HG03097 (cell line): ENCODE measurements around the gene VASH2.

ENCODE experiments used
- ATAC-seq: cut with Tn5 transposase; IDR thresholded peaks from one replicate; pipeline ENCODE4 v1.9.1; 2021; ENCODE audit not compliant: unreplicated experiment, low FRiP score

VASH2 gene

DNA sequence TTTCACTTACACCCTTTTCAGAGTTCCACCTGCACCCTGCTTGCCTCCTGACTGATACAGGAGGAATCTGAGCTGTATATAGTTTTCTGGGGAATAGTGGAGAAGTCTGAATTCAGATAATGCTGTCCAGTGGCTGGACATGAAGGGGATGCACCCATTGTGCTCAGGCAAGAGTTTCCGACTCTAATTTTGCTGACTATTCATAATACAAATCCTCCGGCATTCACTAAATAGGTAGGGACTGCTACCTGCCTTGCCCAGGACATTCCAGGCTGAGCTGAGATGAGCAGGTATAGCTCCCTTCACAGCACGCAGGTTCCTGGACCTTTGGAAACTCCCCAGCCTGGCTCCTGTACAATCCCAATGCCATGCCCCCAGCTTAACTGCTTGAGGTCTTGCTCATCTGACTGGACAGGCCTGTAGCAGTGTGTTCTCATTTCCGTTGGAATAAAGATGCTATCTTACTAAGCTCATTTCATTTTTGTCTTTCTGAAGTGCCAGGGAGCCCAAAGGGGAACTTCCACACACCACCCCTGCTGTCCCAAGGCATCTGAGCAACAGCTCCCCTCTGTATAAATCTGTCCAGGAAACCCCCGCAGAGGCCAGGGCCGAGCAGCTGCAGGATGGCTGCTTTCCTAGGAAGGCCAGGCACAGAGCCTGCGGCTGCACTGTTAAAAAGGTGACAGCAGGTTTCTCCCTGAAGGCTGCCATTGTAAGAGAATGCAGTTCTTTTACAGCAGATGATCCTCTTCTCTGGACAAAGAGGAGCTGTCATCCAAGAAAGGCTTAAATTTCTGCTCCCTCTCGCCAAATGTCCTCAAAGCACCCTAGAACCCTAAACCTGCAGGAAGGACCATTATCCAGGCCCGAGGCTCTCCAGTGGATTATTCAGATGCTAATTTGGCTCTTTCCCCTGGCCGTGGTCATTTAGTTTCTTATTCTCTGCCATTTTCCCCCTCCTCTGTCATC lies 21.7 kb upstream of the VASH2 start:
- no peak for ATAC-seq

DNA sequence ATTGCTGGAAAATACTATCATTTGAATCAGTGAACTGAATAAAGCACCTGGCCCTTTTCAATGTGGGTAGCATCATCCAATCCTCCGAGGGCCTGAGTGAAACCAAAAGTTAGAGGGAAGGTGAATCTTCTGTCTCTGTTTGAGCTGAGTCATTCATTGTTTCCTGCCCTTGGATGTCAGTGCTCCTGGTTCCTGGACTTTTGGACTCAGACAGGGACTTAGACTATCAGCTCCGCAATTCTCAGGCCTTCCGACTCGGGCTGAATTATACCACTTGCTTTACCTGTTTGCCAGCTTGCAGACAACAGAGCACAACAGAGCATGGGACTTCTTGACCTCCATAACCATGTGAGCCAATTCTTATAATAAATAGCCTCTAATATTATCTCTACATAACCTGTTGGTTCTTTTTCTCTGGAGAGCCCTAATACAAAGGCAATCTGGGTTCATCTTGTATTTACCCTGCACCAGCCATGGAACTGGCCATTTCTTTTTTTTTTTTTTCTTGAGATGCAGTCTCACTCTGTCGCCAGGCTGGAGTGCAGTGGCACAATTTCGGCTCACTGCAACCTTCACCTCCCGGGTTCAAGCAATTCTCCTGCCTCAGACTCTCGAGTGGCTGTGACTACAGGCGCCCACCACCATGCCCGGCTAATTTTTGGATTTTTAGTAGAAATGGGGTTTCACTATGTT lies 19.2 kb upstream of the VASH2 start:
- no peak for ATAC-seq

DNA sequence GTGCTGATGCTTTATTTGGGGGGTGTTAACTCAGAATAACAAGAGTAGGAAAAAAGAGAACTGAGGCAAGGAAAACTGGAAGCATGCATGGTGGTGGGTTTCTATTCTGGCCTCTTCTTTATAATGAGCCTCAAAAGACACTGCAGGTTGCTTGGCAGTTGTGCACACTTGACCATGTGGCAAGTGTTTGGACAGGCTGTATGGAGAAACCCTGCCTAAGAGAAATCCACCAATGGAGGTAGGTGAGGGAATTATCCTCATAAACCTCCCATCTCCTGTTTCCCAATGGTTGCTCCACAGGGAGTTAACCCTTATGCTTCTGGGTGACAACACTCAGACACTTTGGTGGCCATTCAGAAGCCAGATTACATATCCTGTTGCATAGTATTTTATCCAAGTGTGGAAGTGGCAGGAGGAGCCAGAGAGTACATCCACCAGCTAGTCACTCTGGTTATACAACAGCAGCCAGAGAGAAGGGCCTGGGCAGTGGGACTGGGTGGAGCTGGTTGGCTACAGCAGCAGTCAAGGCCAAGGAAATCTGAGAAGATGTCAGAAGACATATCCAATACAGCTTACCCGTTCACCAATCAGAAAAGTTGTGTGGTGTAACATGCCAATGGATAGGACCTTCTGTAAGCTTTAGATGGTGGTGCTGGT lies 16.4 kb upstream of the VASH2 start:
- no peak for ATAC-seq

DNA sequence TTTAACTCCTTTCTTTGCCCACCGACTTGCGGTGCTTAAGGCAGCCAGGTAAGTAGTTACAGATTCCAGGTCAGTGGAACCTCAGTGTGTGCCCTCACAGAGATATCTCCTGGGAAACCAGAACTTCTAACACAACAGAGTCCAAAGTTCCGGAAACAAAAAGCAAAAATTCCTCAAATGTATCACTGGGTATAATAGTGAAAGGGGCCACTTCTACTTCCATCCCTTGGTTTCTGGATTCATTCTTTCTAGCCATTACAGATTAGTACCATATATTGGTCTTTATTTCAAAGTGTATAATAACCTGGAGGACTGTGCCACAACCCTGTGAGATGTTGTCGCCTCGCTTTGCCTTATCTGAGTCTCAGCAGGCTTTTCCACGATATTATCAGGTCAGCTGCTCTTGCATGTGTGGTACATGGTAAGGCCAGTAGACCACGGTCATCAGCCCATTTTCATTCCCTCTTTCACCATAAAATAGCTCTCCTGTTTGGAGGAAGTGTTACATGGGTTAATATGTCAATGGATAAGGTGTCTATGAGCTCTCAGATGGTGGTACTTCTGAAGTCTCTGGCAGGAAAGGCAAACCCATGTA lies 14.9 kb upstream of the VASH2 start:
- no peak for ATAC-seq

DNA sequence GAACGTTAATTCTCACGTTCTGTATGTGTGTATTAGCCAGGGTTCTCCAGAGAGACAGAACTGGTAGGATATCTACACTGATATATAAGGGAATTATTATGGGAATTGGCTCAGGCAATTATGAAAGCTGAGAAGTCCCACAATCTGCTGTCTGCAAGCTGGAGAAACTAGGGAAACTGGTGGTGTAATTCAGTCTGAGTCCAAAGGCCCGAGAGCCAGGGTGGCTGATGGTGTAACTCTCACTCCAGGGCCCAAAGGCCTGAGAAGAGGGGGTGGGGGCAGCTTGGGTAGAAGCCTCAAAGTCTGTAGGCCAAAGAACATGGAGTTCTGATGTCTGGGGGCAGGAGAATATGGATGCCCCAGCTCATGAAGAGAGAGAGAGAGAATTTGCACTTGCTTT lies 13.3 kb upstream of the VASH2 start:
- no peak for ATAC-seq

DNA sequence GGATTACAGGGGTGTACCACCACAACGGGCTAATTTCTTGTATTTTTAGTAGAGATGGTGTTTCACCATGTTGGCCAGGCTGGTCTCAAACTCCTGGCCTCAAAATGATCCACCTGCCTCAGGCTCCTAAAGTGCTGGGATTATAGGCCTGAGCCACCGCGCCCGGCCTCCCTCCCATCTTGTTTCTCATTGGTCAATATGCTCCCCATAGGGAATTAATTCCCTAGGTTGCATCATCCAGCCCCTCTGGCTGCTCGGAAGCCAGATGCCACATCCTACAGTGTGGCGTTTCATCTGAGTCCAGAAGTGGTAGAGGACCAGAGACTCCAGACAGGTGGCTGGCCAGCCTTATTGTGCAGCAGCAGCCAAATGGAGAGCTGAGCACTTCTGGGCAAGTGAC lies 11.5 kb upstream of the VASH2 start:
- no peak for ATAC-seq

DNA sequence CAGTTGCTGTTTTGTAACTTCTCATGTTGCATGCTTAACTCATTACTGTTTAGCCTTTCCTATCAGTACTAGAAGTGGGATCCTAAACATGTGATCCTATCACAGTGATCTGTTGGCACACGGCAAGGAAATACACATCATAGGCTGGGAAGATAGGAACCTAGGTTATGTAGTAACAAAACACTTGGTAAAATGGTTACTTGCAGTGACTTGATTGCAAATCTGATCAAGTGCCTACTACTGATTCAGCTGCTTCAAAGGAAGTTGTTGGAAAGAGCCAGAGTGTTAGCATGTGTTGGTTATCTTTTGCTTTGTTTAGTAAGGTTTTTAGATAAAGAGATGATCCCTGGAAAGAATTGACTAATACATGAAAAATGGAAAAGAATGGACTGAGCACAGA lies 8.9 kb upstream of the VASH2 start:
- ATAC-seq: no peak

DNA sequence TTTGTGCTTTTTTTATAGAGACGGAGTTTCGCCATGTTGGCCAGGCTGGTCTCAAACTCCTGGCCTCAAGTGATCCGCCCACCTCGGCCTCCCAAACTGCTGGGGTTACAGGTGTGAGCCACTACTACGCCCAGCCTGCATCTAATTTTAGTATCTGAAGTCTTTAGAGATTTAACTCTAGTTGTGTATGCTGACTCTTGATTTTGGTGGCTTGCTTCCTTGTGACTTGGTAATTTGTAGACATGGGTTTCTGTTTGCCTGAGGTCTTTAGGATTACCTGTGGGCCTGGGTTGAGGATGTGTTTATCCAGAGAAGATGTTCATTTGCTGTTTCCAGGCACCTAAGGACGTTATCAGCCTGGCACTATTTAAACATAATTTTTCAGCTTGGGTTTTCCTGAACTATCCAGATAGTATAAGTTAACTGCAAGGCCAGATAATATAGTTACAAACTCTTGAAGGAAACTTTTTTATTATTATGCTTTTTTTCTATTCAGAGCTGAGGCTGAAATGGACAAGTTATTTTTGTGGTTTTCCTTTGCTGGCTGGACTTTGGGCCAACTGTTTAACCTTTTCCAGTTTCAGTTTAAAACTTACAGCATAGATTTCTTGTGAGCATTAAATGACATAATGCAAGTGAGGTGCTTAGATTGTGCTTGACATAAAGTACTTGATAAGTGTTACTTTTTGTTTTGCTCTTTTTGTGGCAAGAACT lies 7.5 kb upstream of the VASH2 start:
- no peak for ATAC-seq

DNA sequence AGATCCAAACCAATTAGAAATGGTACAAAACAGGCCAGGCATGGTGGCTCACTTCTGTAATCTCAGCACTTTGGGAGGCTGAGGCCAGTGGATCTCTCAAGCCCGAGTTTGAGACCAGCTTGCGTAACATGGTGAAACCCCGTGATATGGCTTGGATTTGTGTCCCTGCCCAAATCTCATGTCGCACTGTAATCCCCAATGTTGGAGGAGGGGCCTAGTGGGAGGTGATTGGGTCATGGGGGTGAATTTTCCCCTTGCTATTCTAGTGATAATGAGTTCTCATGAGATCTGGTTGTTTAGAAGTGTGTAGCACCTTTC lies 7.0 kb upstream of the VASH2 start:
- no peak for ATAC-seq

DNA sequence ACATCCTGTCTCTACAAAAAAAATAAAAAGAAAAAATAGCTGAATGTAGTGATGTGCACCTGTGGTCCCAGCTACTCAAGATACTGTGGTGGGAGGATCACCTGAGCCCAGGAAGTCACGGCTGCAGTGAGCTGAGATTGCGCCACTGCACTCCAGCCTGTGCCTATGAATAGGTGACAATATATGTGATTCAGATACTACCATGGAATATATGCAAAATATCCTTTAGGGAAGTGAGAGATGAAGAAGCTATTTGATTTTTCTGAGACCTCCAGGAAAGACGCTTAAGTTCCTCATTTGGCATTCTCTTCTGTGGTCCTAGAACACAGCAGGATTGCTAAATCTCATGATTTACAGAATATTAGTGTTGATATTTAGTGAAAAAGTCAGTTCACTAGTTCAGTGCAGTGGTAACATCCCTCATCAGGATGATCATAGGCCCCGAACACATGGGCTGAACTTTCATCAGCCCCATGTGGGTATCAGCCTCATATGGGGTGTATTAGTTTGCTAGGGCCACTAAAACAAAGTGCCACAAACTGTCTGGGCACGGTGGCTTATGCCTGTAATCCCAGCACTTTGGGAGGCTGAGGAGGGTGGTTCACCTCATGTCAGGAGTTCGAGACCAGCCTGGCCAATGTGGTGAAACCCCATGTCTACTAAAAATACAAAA lies 6.0 kb upstream of the VASH2 start:
- no peak for ATAC-seq

DNA sequence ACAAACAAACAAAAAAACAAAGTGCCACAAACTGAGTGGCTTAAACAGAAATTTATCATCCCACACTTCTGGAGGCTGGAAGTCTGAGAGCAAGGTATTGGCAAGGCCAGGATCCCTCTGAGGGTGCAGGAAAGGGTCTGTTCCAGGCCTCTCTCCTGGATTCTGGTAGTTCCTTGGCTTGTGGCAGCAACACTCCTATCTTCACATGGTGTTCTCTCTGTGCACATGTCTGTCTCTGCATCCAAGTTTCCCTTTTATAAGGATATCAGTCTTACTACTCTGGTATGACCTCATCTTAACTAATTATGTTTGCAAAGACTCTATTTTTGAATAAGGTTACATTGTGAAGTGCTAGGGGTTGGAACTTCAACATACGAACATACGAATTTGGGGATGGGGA lies 5.3 kb upstream of the VASH2 start:
- ATAC-seq: no peak

DNA sequence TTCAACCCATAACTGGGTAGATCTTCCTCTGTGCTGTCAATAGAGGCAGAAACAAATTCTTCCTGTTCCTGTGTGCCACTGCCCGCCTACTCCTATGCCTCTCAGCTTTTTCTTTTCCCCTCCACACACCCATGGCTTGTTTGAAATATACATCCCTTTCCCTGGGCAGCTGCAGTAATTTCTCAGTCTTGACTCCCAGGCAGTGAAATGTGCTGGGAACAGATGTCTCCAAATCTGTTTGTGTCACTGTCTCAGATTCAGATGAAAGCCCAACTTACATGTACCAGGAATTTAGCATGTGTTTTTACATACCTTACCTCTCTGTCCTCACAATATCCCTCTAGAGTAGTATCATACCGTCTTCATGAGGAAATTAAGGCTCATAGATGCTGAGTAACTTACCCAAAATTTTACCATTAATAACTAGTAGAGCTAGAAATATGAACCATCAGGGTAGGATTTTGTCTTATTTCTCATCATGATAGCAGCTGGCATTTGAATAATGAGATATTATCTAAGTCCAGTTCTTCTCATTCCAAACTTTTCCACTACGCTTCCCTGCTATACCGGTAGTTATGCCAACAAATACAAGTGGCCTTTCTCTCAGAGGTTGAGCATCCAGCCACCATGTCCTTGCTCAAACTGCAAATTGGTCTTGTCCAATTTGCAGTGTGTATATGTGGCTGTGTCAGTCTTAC lies 4.7 kb upstream of the VASH2 start:
- ATAC-seq: no peak

DNA sequence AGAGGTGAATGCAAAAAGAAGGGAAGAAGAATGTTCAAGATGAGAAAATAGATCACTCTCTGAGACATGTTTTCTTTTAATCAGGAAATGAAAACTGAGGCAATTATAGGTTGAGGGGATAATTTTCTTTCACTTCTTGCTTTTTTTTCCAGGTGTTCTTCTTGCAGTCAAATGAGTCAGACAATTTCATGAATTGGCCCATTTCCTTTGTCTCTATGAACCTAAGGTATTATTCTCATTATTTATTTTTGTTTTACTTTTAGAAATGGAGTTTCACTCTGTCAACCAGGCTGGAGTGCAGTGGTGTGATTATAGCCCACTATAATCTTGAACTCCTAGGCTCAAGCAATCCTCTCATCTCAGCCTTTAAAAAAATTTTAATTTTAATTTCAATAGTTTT lies 3.5 kb upstream of the VASH2 start:
- no peak for ATAC-seq

DNA sequence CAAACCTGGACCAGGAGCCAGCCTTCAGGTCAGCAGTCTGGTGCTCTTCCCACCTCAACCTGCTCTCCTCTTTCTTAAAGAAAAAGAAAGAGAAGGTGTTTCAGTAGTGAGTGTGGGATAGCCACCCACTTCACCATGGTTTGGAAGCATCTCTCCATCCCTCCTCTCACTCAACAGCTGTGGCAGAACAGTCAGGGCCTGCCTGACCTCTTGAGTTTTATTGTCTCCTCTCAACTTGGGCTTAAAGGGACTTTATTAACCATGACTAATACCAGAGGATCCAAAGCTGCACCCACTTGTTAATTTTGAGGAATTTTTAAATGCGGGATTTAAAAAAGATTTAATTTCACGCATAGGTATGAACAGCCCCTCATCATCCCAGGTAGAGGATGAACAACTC lies 570 bp upstream of the VASH2 start:
- ATAC-seq: no peak

DNA sequence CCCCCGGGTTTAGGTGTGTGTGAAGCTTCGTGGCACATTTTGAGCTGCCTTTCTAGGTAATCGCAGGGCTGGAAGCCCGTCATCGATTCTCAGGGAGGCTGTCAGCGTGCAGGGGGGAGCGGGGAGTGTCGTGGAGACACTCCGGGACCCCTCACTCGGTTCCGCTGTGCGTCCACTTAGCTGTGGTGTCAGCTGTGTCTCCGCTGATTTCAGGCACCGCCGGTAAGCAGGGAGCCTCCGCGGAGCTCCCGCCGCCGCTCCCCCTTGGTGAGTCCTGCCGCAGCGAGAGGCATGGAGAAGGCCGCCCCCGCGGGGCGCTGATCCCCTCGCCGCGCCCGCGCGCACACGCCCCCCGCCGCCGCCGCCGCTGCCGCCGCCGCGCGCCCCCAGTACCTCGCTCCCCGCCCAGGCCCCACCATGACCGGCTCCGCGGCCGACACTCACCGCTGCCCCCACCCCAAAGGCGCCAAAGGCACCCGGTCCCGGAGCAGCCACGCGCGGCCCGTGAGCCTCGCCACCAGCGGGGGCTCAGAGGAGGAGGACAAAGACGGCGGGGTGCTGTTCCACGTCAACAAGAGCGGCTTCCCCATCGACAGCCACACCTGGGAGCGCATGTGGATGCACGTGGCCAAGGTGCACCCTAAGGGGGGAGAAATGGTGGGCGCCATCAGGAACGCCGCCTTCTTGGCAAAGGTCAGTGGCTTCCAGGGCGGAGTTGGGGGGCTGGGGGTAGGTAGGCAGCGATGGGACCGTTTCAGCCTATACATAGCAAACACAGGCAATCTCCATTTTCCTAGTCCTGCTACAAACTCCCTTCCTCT lies 995 bp downstream of the VASH2 start:
- no peak for ATAC-seq

DNA sequence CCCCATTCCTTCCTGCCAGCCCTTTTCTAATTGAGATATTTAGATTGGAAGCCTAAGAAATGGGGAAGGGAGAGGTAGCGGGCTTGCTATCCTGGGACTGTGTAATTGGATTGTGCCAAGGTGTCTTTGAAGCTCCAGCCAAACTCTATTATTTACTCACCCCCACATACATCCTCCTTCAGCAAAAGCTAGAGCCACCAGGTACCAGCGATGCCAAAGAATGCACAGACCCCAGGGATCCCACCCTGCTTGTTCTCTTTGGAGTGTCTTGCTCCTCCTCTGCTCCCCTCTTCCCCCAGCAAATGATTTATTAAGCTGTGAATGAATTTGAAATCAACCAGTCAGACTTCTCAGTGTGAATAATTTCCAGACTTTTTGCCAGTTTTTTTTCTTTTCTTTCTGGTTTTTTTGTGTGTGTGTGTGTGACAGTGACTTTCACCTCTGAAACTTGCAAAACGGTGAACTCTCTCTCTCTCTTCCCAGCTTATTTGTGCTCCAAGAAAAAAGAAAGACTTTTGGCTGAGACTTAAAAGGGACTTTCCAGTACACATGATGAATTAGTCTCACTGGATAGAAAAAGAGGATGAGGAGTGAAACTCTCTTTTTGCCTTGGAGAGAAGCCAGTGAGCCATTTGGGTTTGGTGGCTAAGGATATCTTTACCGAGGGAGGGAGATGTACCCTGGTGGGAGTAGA lies 1.8 kb downstream of the VASH2 start:
- ATAC-seq: no peak

DNA sequence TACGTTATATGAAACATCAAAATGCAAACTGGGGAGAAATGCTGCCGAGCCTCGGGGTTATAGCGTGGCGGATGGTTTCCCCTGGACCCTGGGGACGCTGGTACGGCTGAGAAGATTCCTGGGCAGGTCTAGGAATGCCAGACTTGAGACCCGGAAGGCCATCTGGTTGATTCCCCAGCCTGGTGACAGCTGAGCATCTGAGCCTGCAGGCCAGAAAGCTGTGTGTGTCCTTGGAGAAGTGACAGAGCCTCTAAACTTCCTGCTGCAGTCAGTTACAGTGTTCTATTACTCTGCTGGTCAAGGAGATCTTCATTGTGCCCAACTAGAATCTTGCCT lies 2.3 kb downstream of the VASH2 start:
- ATAC-seq: no peak

DNA sequence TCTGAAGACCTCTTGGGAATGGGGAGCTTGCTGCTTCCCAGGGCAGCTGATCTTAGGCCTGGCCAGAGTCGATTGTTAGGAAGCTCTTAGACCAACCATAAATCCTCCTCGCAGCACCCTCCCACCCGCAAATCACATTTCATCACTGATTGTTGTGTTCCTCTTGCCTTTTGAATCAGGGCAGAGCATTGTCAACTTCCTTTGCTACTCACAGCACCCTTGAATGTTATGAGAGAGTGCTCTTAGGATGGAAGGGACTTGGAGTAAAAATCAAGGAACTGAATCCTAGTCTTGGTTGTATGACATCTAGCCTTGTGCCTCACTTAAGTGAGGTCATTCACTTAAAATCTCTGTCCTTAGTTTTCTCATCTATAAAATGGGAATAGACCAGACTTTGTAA lies 3.0 kb downstream of the VASH2 start:
- ATAC-seq: no peak
